HG03097 (cell line): ENCODE data around the gene ODR4.
"Not testable (repeated sequence)": the region's sequence is repeated elsewhere in the genome, so short reads cannot be mapped to it uniquely, and the experiment has no call there.

Experiments used
- ATAC-seq: cut with Tn5 transposase; IDR thresholded peaks from one replicate; pipeline ENCODE4 v1.9.1; 2021; ENCODE audit not compliant: unreplicated experiment, low FRiP score

The ODR4 gene

GRCh38 chr1:186375152-186375928 lies at the start of gene ODR4, which contains the start of gene TPR:
Gene ODR4 (plus strand): TSS chr1:186375838. CDS start chr1:186379786, 3,948 bp downstream.
Gene TPR (minus strand): TSS chr1:186375253. CDS start chr1:186375028, 225 bp downstream.
- peak; percentile 91 for ATAC-seq

- no peak for ATAC-seq
Measured at GRCh38 chr1:186326009-186326408, 49.6 kb upstream of the ODR4 start.

- ATAC-seq = no peak
Measured at GRCh38 chr1:186327331-186327730, 48.3 kb upstream of the ODR4 start.

- ATAC-seq = no peak
Measured at GRCh38 chr1:186330758-186331157, 44.9 kb upstream of the ODR4 start.

- no peak for ATAC-seq
Measured at GRCh38 chr1:186337554-186337953, 38.1 kb upstream of the ODR4 start.

GRCh38 chr1:186340772-186341171 lies 34.9 kb upstream of the ODR4 start:
- no peak for ATAC-seq

- not testable (repeated sequence) for ATAC-seq
Measured at GRCh38 chr1:186347837-186348691, 27.6 kb upstream of the ODR4 start.

GRCh38 chr1:186374303-186375151 lies 1.1 kb upstream of the ODR4 start:
- peak; percentile 18 for ATAC-seq

GRCh38 chr1:186375929-186376319 lies 286 bp downstream of the ODR4 start:
- ATAC-seq = no peak

GRCh38 chr1:186386725-186387383 lies 11.2 kb downstream of the ODR4 start:
- ATAC-seq = no peak

GRCh38 chr1:186390925-186391324 lies 15.3 kb downstream of the ODR4 start:
- ATAC-seq = no peak

GRCh38 chr1:186391841-186392240 lies 16.2 kb downstream of the ODR4 start:
- ATAC-seq = no peak

- not testable (repeated sequence) for ATAC-seq
Measured at GRCh38 chr1:186392711-186393110, 17.1 kb downstream of the ODR4 start.

- not testable (repeated sequence) for ATAC-seq
Measured at GRCh38 chr1:186401446-186401845, 25.8 kb downstream of the ODR4 start.

- no peak for ATAC-seq
Measured at GRCh38 chr1:186403632-186404031, 28.0 kb downstream of the ODR4 start.

- no peak for ATAC-seq
Measured at GRCh38 chr1:186404454-186405051, 28.9 kb downstream of the ODR4 start.

- peak; percentile 61 for ATAC-seq
Measured at GRCh38 chr1:186409091-186409490, 33.5 kb downstream of the ODR4 start.

GRCh38 chr1:186413319-186413718 lies 37.7 kb downstream of the ODR4 start:
- no peak for ATAC-seq

- ATAC-seq = no peak
Measured at GRCh38 chr1:186418503-186418902, 42.9 kb downstream of the ODR4 start.

GRCh38 chr1:186420311-186420710 lies 44.7 kb downstream of the ODR4 start:
- ATAC-seq = no peak
